Spleen (tissue), 11 donors: Measurements from ENCODE around the gene ALCAM. TPM values are rescaled to one million over a fixed set of nuclear protein-coding genes. Genes with fewer than 3 reads are reported as not detected.

ENCODE experiments used
- DNase-seq: peaks from one replicate; pipeline ENCODE4 v3.0.0-alpha.2; 2020
- H3K27ac ChIP-seq, 8 donors: fragments of 200-600 bp; sonication (generic) in 7 of 8; 1 replicate in 4 of 8; 2 replicates in 4 of 8; pipeline versions ENCODE4 v1.5.0 to v1.8.0; 2016 to 2021; ENCODE audit warnings: inconsistent platforms in 4 of 8, mild to moderate bottlenecking in 4 of 8, moderate library complexity in 1 of 8
- H3K27me3 ChIP-seq, 7 donors: fragments of 200-600 bp; sonication (generic) in 6 of 7; replicated peaks in 1 of 7; 1 replicate in 4 of 7; 2 replicates in 3 of 7; pipeline versions ENCODE4 v1.5.0 to v1.8.0; 2016 to 2021; ENCODE audit warnings: inconsistent platforms in 3 of 7, mild to moderate bottlenecking in 1 of 7
- H3K36me3 ChIP-seq, 6 donors: fragments of 200-600 bp; sonication (generic) in 5 of 6; 1 replicate in 4 of 6; 2 replicates in 2 of 6; pipeline versions ENCODE4 v1.5.0 to v1.8.0; 2016 to 2021; ENCODE audit warnings: inconsistent platforms in 2 of 6
- H3K4me1 ChIP-seq, 6 donors: fragments of 200-600 bp; sonication (generic) in 5 of 6; 1 replicate in 3 of 6; 2 replicates in 3 of 6; pipeline versions ENCODE4 v1.5.0 to v1.8.0; 2016 to 2021; ENCODE audit warnings: inconsistent platforms in 3 of 6
- H3K4me3 ChIP-seq, 8 donors: fragments of 200-600 bp; sonication (generic) in 7 of 8; 1 replicate in 4 of 8; 2 replicates in 4 of 8; pipeline versions ENCODE4 v1.5.0 to v1.8.0; 2016 to 2021; ENCODE audit warnings: inconsistent platforms in 4 of 8, mild to moderate bottlenecking in 4 of 8, moderate library complexity in 2 of 8
- H3K9me3 ChIP-seq, 8 donors: fragments of 200-600 bp; sonication (generic) in 7 of 8; 1 replicate in 4 of 8; 2 replicates in 4 of 8; pipeline versions ENCODE4 v1.5.0 to v1.8.0; 2016 to 2021; ENCODE audit warnings: inconsistent platforms in 4 of 8
- CTCF ChIP-seq, 11 experiments: fragments of 200-600 bp in 7 of 11; fragments of 450-650 bp in 4 of 11; sonication (generic) in 4 of 11; IDR thresholded peaks in 8 of 11; conservative IDR thresholded peaks in 3 of 11; 1 replicate in 7 of 11; 2 replicates in 4 of 11; pipeline versions ENCODE4 v1.4.0 to v1.8.0; 2016 to 2021; ENCODE audit warnings: antibody characterized with exemption in 11 of 11, inconsistent platforms in 4 of 11, mild to moderate bottlenecking in 1 of 11
- POLR2A ChIP-seq, 3 donors: fragments of 450-650 bp; IDR thresholded peaks; one replicate each; pipeline ENCODE4 v1.5.1; 2017; ENCODE audit warnings: antibody characterized with exemption in 3 of 3, mild to moderate bottlenecking in 1 of 3
- POLR2AphosphoS5 ChIP-seq, 3 donors: sonication (generic); formaldehyde crosslinking; IDR thresholded peaks; one replicate each; pipeline ENCODE4 v1.5.1; 2017; ENCODE audit warnings: antibody characterized with exemption in 3 of 3
- WGBS, 5 donors: extraction: QIAGEN DNeasy Blood & Tissue Kit in 3 of 5; methylation state at CpG; one replicate each; pipeline versions ENCODE4 v1.1.5 to v1.1.7; 2013 to 2018; 5-methylcytosine and 5-hydroxymethylcytosine counted together
- intact Hi-C: fragments of 100-400 bp; cut with DNase I; formaldehyde crosslinking; loops from one replicate; pipeline ENCODE4 v1.15.0; 2023; ENCODE audit warnings: low total_unique reads
- polyA plus RNA-seq, 3 donors: library from polyadenylated mRNA; stranded (reverse); fragments of 200-250 nt; gene quantifications; one replicate each; pipeline ENCODE4 v1.2.1, GENCODE V29; 2013
- total RNA-seq, 7 donors: library from RNA; depleted of rRNA in 3 of 7; stranded (reverse); fragments of >200 nt in 3 of 7; fragmentation: NEBNext Ultra II Directional in 4 of 7; extraction: Animal tissue kit (Norgen Biotek cat#: 25700) in 4 of 7; gene quantifications; one replicate each; pipeline versions ENCODE4 v1.1.0 to v1.2.1, GENCODE V29; 2016 to 2021
- donor health status: healthy with polysubstance abuse.
- donor health status: DM: no; HTN: no; CAD: no; lungs with moderate emphysema.
- donor health status: DM: no; HTN: no; CAD: no.
- donor health status: Bipolar disorder and iron deficiency.
- donor health status: healthy.
- donor health status: DM: no; HTN: no; CAD: no.
- donor health status: DM: yes; HTN: yes; CAD: no.

The ALCAM gene
- total and polyA plus RNA-seq, 10 donors = 6.3 to 18.5 (median 11.8) TPM

GRCh38 chr3:105458518-105459215 lies 92.0 kb downstream of the ALCAM start:
- no peak for TF ChIP-seq POLR2AphosphoS5 (IDR thresholded peaks at IDR 0.05)
- TF ChIP-seq POLR2A (IDR thresholded peaks at IDR 0.05) = no peak
- no peak for TF ChIP-seq CTCF (IDR thresholded peaks at IDR 0.05 in 8 of 11, conservative IDR thresholded peaks at IDR 0.05 in 3 of 11)
- H3K27ac ChIP-seq = no peak overlapping the region
- H3K9me3 ChIP-seq = no peaks in the 10 kb centered on the region
- 89 to 96% (median 92%) methylated on average over 3 of the region's 3 CpGs for WGBS, 5 donors
- intact Hi-C loops = no loop called here
- no peaks in the 10 kb centered on the region for H3K27me3 ChIP-seq
- H3K36me3 ChIP-seq = no peaks in the 10 kb centered on the region
- H3K4me1 ChIP-seq = peaks cover 0 to 4% (median 0%) of the 10 kb centered on the region in 6 donors
- no peak for DNase-seq
- H3K4me3 ChIP-seq = no peak overlapping the region

GRCh38 chr3:105459566-105460290 lies 93.0 kb downstream of the ALCAM start:
- no peak overlapping the region for H3K27ac ChIP-seq
- WGBS, 5 donors = 53 to 63% (median 59%) methylated on average over 3 of the region's 3 CpGs
- H3K9me3 ChIP-seq = no peaks in the 10 kb centered on the region
- H3K4me3 ChIP-seq = no peak overlapping the region
- TF ChIP-seq POLR2AphosphoS5 (IDR thresholded peaks at IDR 0.05) = no peak
- TF ChIP-seq POLR2A (IDR thresholded peaks at IDR 0.05) = no peak
- TF ChIP-seq CTCF (IDR thresholded peaks at IDR 0.05 in 8 of 11, conservative IDR thresholded peaks at IDR 0.05 in 3 of 11) = no peak
- peaks cover 0 to 4% (median 0%) of the 10 kb centered on the region in 6 donors for H3K4me1 ChIP-seq
- H3K27me3 ChIP-seq = no peaks in the 10 kb centered on the region
- intact Hi-C loops = no loop called here
- DNase-seq = no peak
- no peaks in the 10 kb centered on the region for H3K36me3 ChIP-seq

GRCh38 chr3:105463620-105464019 lies 96.9 kb downstream of the ALCAM start:
- Histone ChIP-seq H3K4me3 (no peak overlapping the region), H3K27ac (no peak overlapping the region), H3K9me3 (no peaks in the 10 kb centered on the region), H3K36me3 (no peaks in the 10 kb centered on the region), H3K4me1 (peaks cover 0 to 4% (median 0%) of the 10 kb centered on the region in 6 donors), H3K27me3 (no peaks in the 10 kb centered on the region)
- WGBS, 5 donors = 83 to 90% (median 85%) methylated on average over 1 of the region's 1 CpG
- TF ChIP-seq POLR2A (IDR thresholded peaks at IDR 0.05) (no peak), POLR2AphosphoS5 (IDR thresholded peaks at IDR 0.05) (no peak), CTCF (IDR thresholded peaks at IDR 0.05 in 8 of 11, conservative IDR thresholded peaks at IDR 0.05 in 3 of 11) (no peak)
- no peak for DNase-seq
- intact Hi-C loops = no loop called here

GRCh38 chr3:105465251-105465853 lies 98.6 kb downstream of the ALCAM start:
- intact Hi-C loops = no loop called here
- no peaks in the 10 kb centered on the region for H3K9me3 ChIP-seq
- 84 to 96% (median 86%) methylated on average over 2 of the region's 2 CpGs for WGBS, 5 donors
- H3K4me3 ChIP-seq = no peak overlapping the region
- no peaks in the 10 kb centered on the region for H3K36me3 ChIP-seq
- DNase-seq = no peak
- no peaks in the 10 kb centered on the region for H3K27me3 ChIP-seq
- peaks cover 0 to under 1% (median 0%) of the 10 kb centered on the region in 6 donors for H3K4me1 ChIP-seq
- TF ChIP-seq POLR2A (IDR thresholded peaks at IDR 0.05) (no peak), POLR2AphosphoS5 (IDR thresholded peaks at IDR 0.05) (no peak), CTCF (IDR thresholded peaks at IDR 0.05 in 8 of 11, conservative IDR thresholded peaks at IDR 0.05 in 3 of 11) (no peak)
- H3K27ac ChIP-seq = no peak overlapping the region
